OCI-LY3 (cell line): ENCODE measurements around the gene AQR.

Experiments
- EZH2phosphoT487 ChIP-seq: fragments of 200-600 bp; shearing (Covaris generic); IDR thresholded peaks from 2 replicates; pipeline ENCODE4 v1.6.1; 2018; ENCODE audit warnings: antibody characterized with exemption, mixed run types, low read depth
- TF ChIP-seq, protein P1 (sequence below): fragments of 200-600, 300-600 bp; sonication (generic); IDR thresholded peaks from 2 replicates; pipeline ENCODE4 v1.5.1; 2014; ENCODE audit warnings: antibody characterized with exemption, low read length, low read depth

DNA sequence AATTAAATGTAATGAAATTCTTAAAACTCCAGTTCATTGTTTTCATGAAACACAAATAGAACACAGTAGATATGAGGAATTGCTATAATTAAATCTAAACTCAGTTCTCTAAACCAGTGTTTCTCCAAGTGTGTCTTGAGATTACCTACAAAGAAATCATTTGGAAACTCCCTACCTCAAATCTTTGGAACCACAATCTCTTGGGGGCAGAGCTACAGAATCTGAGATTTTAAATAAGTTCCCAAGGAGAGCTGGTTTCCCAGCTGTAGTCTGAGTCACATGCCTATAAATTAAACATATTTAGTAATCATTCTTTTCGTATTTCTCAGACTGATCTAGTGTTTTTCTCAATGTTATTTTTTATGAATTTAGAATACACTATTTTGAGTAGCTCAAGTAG lies 157.2 kb downstream of the AQR start:
- TF ChIP-seq, protein P1, sequence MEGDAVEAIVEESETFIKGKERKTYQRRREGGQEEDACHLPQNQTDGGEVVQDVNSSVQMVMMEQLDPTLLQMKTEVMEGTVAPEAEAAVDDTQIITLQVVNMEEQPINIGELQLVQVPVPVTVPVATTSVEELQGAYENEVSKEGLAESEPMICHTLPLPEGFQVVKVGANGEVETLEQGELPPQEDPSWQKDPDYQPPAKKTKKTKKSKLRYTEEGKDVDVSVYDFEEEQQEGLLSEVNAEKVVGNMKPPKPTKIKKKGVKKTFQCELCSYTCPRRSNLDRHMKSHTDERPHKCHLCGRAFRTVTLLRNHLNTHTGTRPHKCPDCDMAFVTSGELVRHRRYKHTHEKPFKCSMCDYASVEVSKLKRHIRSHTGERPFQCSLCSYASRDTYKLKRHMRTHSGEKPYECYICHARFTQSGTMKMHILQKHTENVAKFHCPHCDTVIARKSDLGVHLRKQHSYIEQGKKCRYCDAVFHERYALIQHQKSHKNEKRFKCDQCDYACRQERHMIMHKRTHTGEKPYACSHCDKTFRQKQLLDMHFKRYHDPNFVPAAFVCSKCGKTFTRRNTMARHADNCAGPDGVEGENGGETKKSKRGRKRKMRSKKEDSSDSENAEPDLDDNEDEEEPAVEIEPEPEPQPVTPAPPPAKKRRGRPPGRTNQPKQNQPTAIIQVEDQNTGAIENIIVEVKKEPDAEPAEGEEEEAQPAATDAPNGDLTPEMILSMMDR: no peak
- TF ChIP-seq EZH2phosphoT487: no peak
